Gastrocnemius medialis (tissue), 4 donors: ENCODE measurements around the gene NCOR2. TPM values are rescaled to one million over a fixed set of nuclear protein-coding genes. Genes with fewer than 3 reads are reported as not detected.

Experiments
- ATAC-seq, 2 donors: fragments of 150-250 bp; one replicate each; pipeline ENCODE4 v1.9.1; 2016
- DNase-seq, 2 donors: peaks; one replicate each; pipeline ENCODE4 v3.0.0-alpha.2; 2019
- H3K27ac ChIP-seq, 4 donors: fragments of 200-600 bp; sonication (generic); 1 replicate in 1 of 4; 2 replicates in 3 of 4; pipeline ENCODE4 v1.5.1; 2016 to 2018; ENCODE audit warnings: mild to moderate bottlenecking in 2 of 4, moderate library complexity in 1 of 4
- H3K27me3 ChIP-seq, 3 donors: fragments of 200-600 bp; sonication (generic) in 2 of 3; 1 replicate in 1 of 3; 2 replicates in 2 of 3; pipeline versions ENCODE4 v1.5.1 to v1.6.0; 2016 to 2019; ENCODE audit warnings: mild to moderate bottlenecking in 1 of 3, moderate library complexity in 1 of 3
- H3K36me3 ChIP-seq, 2 donors: fragments of 200-600 bp; sonication (generic) in 1 of 2; one replicate each; pipeline ENCODE4 v1.5.1; 2017 to 2018
- H3K4me1 ChIP-seq, 2 donors: fragments of 200-600 bp; sonication (generic) in 1 of 2; one replicate each; pipeline ENCODE4 v1.5.1; 2016 to 2017; ENCODE audit warnings: mild to moderate bottlenecking in 2 of 2
- H3K4me3 ChIP-seq, 4 donors: fragments of 200-600 bp; sonication (generic) in 3 of 4; 1 replicate in 1 of 4; 2 replicates in 3 of 4; pipeline ENCODE4 v1.5.1; 2016 to 2019; ENCODE audit warnings: mild to moderate bottlenecking in 2 of 4
- H3K9me3 ChIP-seq, 3 donors: fragments of 200-600 bp; sonication (generic) in 2 of 3; 1 replicate in 1 of 3; 2 replicates in 2 of 3; pipeline ENCODE4 v1.5.1; 2016 to 2019
- CTCF ChIP-seq, 5 experiments: fragments of 450-650 bp in 3 of 5; fragments of 200-600 bp in 2 of 5; sonication (generic) in 2 of 5; IDR thresholded peaks in 4 of 5; conservative IDR thresholded peaks in 1 of 5; 1 replicate in 4 of 5; 2 replicates in 1 of 5; pipeline ENCODE4 v1.5.1; 2016 to 2019; ENCODE audit warnings: antibody characterized with exemption in 5 of 5, mild to moderate bottlenecking in 3 of 5, moderate library complexity in 3 of 5
- POLR2A ChIP-seq, 2 donors: fragments of 450-650 bp; IDR thresholded peaks; one replicate each; pipeline ENCODE4 v1.6.1; 2017; ENCODE audit warnings: antibody characterized with exemption in 2 of 2, mild to moderate bottlenecking in 2 of 2, moderate library complexity in 2 of 2
- in situ Hi-C, 4 donors: fragments of 200-750 bp; cut with MboI; loops; one replicate each; pipeline versions ENCODE4 v1.15.0 to v1.8.0; 2017; ENCODE audit warnings: low sequenced_read_pairs in 4 of 4
- intact Hi-C: fragments of 100-400 bp; cut with DNase I; formaldehyde crosslinking; loops from one replicate; pipeline ENCODE4 v1.15.1; 2023; ENCODE audit warnings: low total_unique reads
- total RNA-seq, 4 donors: library from RNA; depleted of rRNA; stranded (reverse); fragments of >200 nt; gene quantifications; one replicate each; pipeline versions ENCODE4 v1.1.0 to v1.2.3, GENCODE V29; 2016

Gene NCOR2
- total RNA-seq, 4 donors from 2014 or later: 37.7 to 123 (median 105) TPM

- intact Hi-C loops: no loop called here
Observed at GRCh38 chr12:124544311-124544970, 23.0 kb downstream of the NCOR2 start.

GRCh38 chr12:124543590-124544310 is 23.7 kb downstream of the NCOR2 start:
- H3K9me3 ChIP-seq: no peaks in the 10 kb centered on the region
- H3K4me1 ChIP-seq: peaks cover 30 to 53% of the 10 kb centered on the region in 2 donors
- H3K36me3 ChIP-seq: no peaks in the 10 kb centered on the region
- intact Hi-C loops (no loop called here), in situ Hi-C loops (no loop called here)
- ATAC-seq: peak in 1 of 2 donors; percentile 25
- DNase-seq: no peak
- no peaks in the 10 kb centered on the region for H3K27me3 ChIP-seq
- no peak for TF ChIP-seq POLR2A (IDR thresholded peaks at IDR 0.05)
- no peak for TF ChIP-seq CTCF (IDR thresholded peaks at IDR 0.05 in 4 of 5, conservative IDR thresholded peaks at IDR 0.05 in 1 of 5)
- H3K27ac ChIP-seq: no peak overlapping the region
- peak overlapping the region in 1 of 4 donors; percentile 17 for H3K4me3 ChIP-seq

More at GRCh38 chr12:124544311-124544970, 23.0 kb downstream of the NCOR2 start:
- no peaks in the 10 kb centered on the region for H3K27me3 ChIP-seq
- no peaks in the 10 kb centered on the region for H3K36me3 ChIP-seq
- no peak overlapping the region for H3K4me3 ChIP-seq
- H3K27ac ChIP-seq: no peak overlapping the region
- peaks cover 35 to 53% of the 10 kb centered on the region in 2 donors for H3K4me1 ChIP-seq
- DNase-seq (no peak), ATAC-seq (no peak)
- in situ Hi-C loops: no loop called here
- H3K9me3 ChIP-seq: no peaks in the 10 kb centered on the region
- TF ChIP-seq CTCF (IDR thresholded peaks at IDR 0.05 in 4 of 5, conservative IDR thresholded peaks at IDR 0.05 in 1 of 5): no peak
- TF ChIP-seq POLR2A (IDR thresholded peaks at IDR 0.05): no peak

GRCh38 chr12:124543052-124543589 is 24.3 kb downstream of the NCOR2 start:
- intact Hi-C loops: no loop called here

More at GRCh38 chr12:124543052-124543589, 24.3 kb downstream of the NCOR2 start:
- in situ Hi-C loops: no loop called here
- Histone ChIP-seq H3K4me3 (peak overlapping the region in 1 of 4 donors; percentile 17), H3K36me3 (no peaks in the 10 kb centered on the region), H3K9me3 (no peaks in the 10 kb centered on the region), H3K27ac (no peak overlapping the region), H3K4me1 (peaks cover 31 to 54% of the 10 kb centered on the region in 2 donors), H3K27me3 (no peaks in the 10 kb centered on the region)
- DNase-seq: no peak
- TF ChIP-seq CTCF (IDR thresholded peaks at IDR 0.05 in 4 of 5, conservative IDR thresholded peaks at IDR 0.05 in 1 of 5): no peak
- TF ChIP-seq POLR2A (IDR thresholded peaks at IDR 0.05): no peak
- ATAC-seq: no peak
